ENCODE data around the gene RAB13. TPM values are rescaled to one million over a fixed set of nuclear protein-coding genes. Genes with fewer than 3 reads are reported as not detected.

The RAB13 gene
- total and polyA plus RNA-seq, 2 of the 8 experiments (the other 6 are each of a cell fraction or from before 2014, with no cell fraction given), result 70.5 to 157 TPM

- Histone ChIP-seq H4K5ac (ENCODE audit: insufficient read length, low read depth, low read length) (peak within 1 kb of the TSS; percentile 70), H3K4me3 (ENCODE audit: extremely low read depth in 1 of 4, insufficient read depth in 2 of 4, low read depth in 3 of 4, low read length in 4 of 4) (peak within 1 kb of the TSS; percentile 53 to 89 (median 84)), H3K9ac (replicated peaks in 1 of 4; ENCODE audit: extremely low read depth in 1 of 4, low read depth in 3 of 4, low read length in 3 of 4) (peak within 1 kb of the TSS; percentile 81 to 94 (median 83)), H3K14ac (ENCODE audit: insufficient read length) (no peak within 1 kb of the TSS), H2BK12ac (ENCODE audit: low read depth, low read length) (peak within 1 kb of the TSS; percentile 91), H3K36me3 (ENCODE audit: control insufficient read depth in 2 of 4, insufficient read depth in 4 of 4, low read length in 3 of 4) (peaks cover 11 to 26% (median 19%) of the 10 kb centered on the region in 4 experiments), H3K79me1 (ENCODE audit: low read depth, low read length) (peaks cover 9% of the 10 kb centered on the region), H3K23me2 (ENCODE audit: low read depth, low read length) (peaks cover 25% of the 10 kb centered on the region), H2BK20ac (ENCODE audit: low read length) (no peak within 1 kb of the TSS), H4K8ac (ENCODE audit: extremely low read depth, insufficient read depth, low read length) (peak within 1 kb of the TSS; percentile 88), H2AFZ (ENCODE audit: low read length) (no peak within 1 kb of the TSS), H3K9me3 (ENCODE audit: insufficient read depth in 2 of 2, low read depth in 1 of 2, low read length in 1 of 2) (no peaks in the 10 kb centered on the region), H2AK5ac (ENCODE audit: low read depth, low read length) (peak within 1 kb of the TSS; percentile 41; the same call in 1 of the 2 replicates), H3K27me3 (replicated peaks in 1 of 4; ENCODE audit: control insufficient read depth in 3 of 4, extremely low read depth in 1 of 4, insufficient read depth in 3 of 4, low read length in 3 of 4) (no peaks in the 10 kb centered on the region), H3K18ac (ENCODE audit: extremely low read depth, low read length) (peak within 1 kb of the TSS; percentile 94), H2BK15ac (ENCODE audit: low read length) (peak within 1 kb of the TSS; percentile 62; the same call in 1 of the 2 replicates), H3K4me1 (replicated peaks in 1 of 4; ENCODE audit: control insufficient read depth in 3 of 4, insufficient read depth in 4 of 4, low read length in 3 of 4) (peaks cover 7 to 17% (median 12%) of the 10 kb centered on the region in 4 experiments), H3K4ac (replicated peaks; ENCODE audit: insufficient read length, low read depth, low read length) (peak within 1 kb of the TSS; percentile 76), H2BK120ac (replicated peaks; ENCODE audit: low read depth, low read length) (peak within 1 kb of the TSS; percentile 6), H3K23ac (ENCODE audit: insufficient read length) (no peak within 1 kb of the TSS), H3K56ac (replicated peaks; ENCODE audit: insufficient read length, low read depth, low read length) (peak within 1 kb of the TSS; percentile 79), H3K79me2 (ENCODE audit: control insufficient read depth in 1 of 2, insufficient read depth in 2 of 2, low read length in 2 of 2) (peaks cover 15 to 35% of the 10 kb centered on the region in 2 experiments), H3K27ac (ENCODE audit: low read depth, low read length) (peak within 1 kb of the TSS; percentile 89), H3K4me2 (ENCODE audit: insufficient read depth in 1 of 2, low read depth in 2 of 2, low read length in 2 of 2) (peak within 1 kb of the TSS; percentile 95 to 98), H2BK5ac (ENCODE audit: low read depth, low read length) (peak within 1 kb of the TSS; percentile 91), H4K20me1 (replicated peaks in 1 of 2; ENCODE audit: control insufficient read depth in 1 of 2, insufficient read depth in 2 of 2, low read length in 2 of 2) (peaks cover 2% of the 10 kb centered on the region in 2 experiments), H4K91ac (replicated peaks; ENCODE audit: insufficient read length, low read length) (peak within 1 kb of the TSS; percentile 87)
- no peak for FAIRE-seq
- POLR2A ChIA-PET (ENCODE audit: partially characterized antibody), result interaction anchor here (0.9 to 15.7 kb wide), 23 partner anchors 7 to 329 kb away, joined by 3 to 454 read pairs (median 5); partner anchors contain the start of genes CHTOP, DENND4B, GATAD2B and JTB
- WGBS, 2 experiments (ENCODE audit: extremely low coverage in 1 of 2, insufficient coverage in 1 of 2, insufficient read length in 1 of 2, insufficient replicate concordance in 2 of 2, low coverage in 1 of 2, low lambda C conversion rate in 2 of 2, missing lambda C conversion rate in 1 of 2), result 1% methylated on average over 37 of the region's 54 CpGs; no CpG with 5 or more reads in 1 of the 2 experiments
- DNase-seq (ENCODE audit: low read depth in 1 of 2, low spot score in 2 of 2), result peak; percentile 98 to 99
- CTCF ChIA-PET (ENCODE audit: partially characterized antibody), result interaction anchor here (1.0 to 2.8 kb wide), 7 partner anchors 10 to 29 kb away, joined by 3 to 19 read pairs (median 3); partner anchors contain the start of genes JTB and RAB13
- peak; percentile 43; the same call in 1 of the 2 replicates for TF ChIP-seq BRCA1 (IDR thresholded peaks at IDR 0.05; ENCODE audit: low read depth, low read length)
- TF ChIP-seq RXRA (IDR thresholded peaks at IDR 0.05; ENCODE audit: insufficient read depth, low read depth, low read length), result no peak
- peak; percentile 62 for TF ChIP-seq TBP (IDR thresholded peaks at IDR 0.05; ENCODE audit: low read depth, low read length)
- TF ChIP-seq E2F6 (IDR thresholded peaks at IDR 0.05), result peak; percentile 11; the same call in 1 of the 2 replicates
- peak; percentile 79; the same call in 1 of the 2 replicates for TF ChIP-seq TAF1 (IDR thresholded peaks at IDR 0.05; ENCODE audit: low read depth, low read length)
- TF ChIP-seq SP1 (IDR thresholded peaks at IDR 0.05; ENCODE audit: low read depth, low read length), result peak; percentile 95
- peak; percentile 70; the same call in 1 of the 2 replicates for TF ChIP-seq MAX (IDR thresholded peaks at IDR 0.05)
- TF ChIP-seq SIX5 (IDR thresholded peaks at IDR 0.05; ENCODE audit: low read depth, low read length), result no peak
- TF ChIP-seq HDAC6 (IDR thresholded peaks at IDR 0.05; ENCODE audit: low read depth, low read length), result no peak
- TF ChIP-seq SAP30 (IDR thresholded peaks at IDR 0.05; ENCODE audit: insufficient read depth, insufficient replicate concordance, low read length), result no peak
Measured at GRCh38 chr1:153963030-153963849, 22.9 kb downstream of the RAB13 start, which contains the start of gene SLC39A1. Gene SLC39A1 (minus strand): TSS chr1:153963537. CDS start chr1:153962715, 822 bp downstream.

Data from H1 (cell line).